ENCODE measurements around the gene CATSPERZ. TPM values are rescaled to one million over a fixed set of nuclear protein-coding genes. Genes with fewer than 3 reads are reported as not detected.

CATSPERZ gene
- total and polyA plus RNA-seq, 9 of the 15 experiments (the other 6 are each of a cell fraction or from before 2014, with no cell fraction given), result 0.86 to 8.5 (median 3.5) TPM

- TF ChIP-seq EZH2 (IDR thresholded peaks at IDR 0.05; ENCODE audit: borderline replicate concordance, low read depth, low read length), result no peak
- peak; percentile 51; the same call in 1 of the 2 replicates for TF ChIP-seq ZNF589 (CRISPR knock-in tag; IDR thresholded peaks at IDR 0.05; ENCODE audit: low read depth)
- TF ChIP-seq WHSC1 (IDR thresholded peaks at IDR 0.05; ENCODE audit: low read length), result no peak
- peak; percentile 77 for TF ChIP-seq POLR2A (conservative IDR thresholded peaks at IDR 0.05)
- no peak for TF ChIP-seq BRF1 (IDR thresholded peaks at IDR 0.05; ENCODE audit: borderline replicate concordance, extremely low read depth, insufficient read length)
- TF ChIP-seq NBN (IDR thresholded peaks at IDR 0.05; ENCODE audit: low read depth), result no peak
- TF ChIP-seq TEAD1 (CRISPR knock-in tag; IDR thresholded peaks at IDR 0.05), result peak; percentile 6 to 69; a peak in 1 of 4 replicates
- no peak for TF ChIP-seq HMGN3 (IDR thresholded peaks at IDR 0.05; ENCODE audit: borderline replicate concordance, extremely low read depth, insufficient read length, low read depth, low read length)
- TF ChIP-seq, protein P1, sequence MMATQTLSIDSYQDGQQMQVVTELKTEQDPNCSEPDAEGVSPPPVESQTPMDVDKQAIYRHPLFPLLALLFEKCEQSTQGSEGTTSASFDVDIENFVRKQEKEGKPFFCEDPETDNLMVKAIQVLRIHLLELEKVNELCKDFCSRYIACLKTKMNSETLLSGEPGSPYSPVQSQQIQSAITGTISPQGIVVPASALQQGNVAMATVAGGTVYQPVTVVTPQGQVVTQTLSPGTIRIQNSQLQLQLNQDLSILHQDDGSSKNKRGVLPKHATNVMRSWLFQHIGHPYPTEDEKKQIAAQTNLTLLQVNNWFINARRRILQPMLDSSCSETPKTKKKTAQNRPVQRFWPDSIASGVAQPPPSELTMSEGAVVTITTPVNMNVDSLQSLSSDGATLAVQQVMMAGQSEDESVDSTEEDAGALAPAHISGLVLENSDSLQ (IDR thresholded peaks at IDR 0.05), result peak; percentile 21; the same call in 1 of the 2 replicates
- TF ChIP-seq JUND (IDR thresholded peaks at IDR 0.05; ENCODE audit: borderline replicate concordance, low read depth, low read length), result 0 out of 2 replicates have a peak, but pooled peaks have one; percentile 34
- TF ChIP-seq JUND (tag; IDR thresholded peaks at IDR 0.05; ENCODE audit: borderline replicate concordance, low read depth, low read length), result peak; percentile 61; the same call in 2 of the 3 replicates
- TF ChIP-seq SMARCC2 (IDR thresholded peaks at IDR 0.05; ENCODE audit: low read depth), result no peak
- peak; percentile 9; the same call in 1 of the 2 replicates for TF ChIP-seq ZBTB9 (CRISPR knock-in tag; IDR thresholded peaks at IDR 0.05)
- no peak for TF ChIP-seq ZEB2 (IDR thresholded peaks at IDR 0.05)
- TF ChIP-seq ZNF239 (CRISPR knock-in tag; IDR thresholded peaks at IDR 0.05), result no peak
- TF ChIP-seq, protein P2, sequence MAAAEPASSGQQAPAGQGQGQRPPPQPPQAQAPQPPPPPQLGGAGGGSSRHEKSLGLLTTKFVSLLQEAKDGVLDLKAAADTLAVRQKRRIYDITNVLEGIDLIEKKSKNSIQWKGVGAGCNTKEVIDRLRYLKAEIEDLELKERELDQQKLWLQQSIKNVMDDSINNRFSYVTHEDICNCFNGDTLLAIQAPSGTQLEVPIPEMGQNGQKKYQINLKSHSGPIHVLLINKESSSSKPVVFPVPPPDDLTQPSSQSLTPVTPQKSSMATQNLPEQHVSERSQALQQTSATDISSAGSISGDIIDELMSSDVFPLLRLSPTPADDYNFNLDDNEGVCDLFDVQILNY (CRISPR knock-in tag; IDR thresholded peaks at IDR 0.05), result no peak
- TF ChIP-seq HES1 (IDR thresholded peaks at IDR 0.05; ENCODE audit: low read depth), result no peak
- TF ChIP-seq ATF6 (CRISPR knock-in tag; IDR thresholded peaks at IDR 0.05), result no peak
- TF ChIP-seq, protein P3, sequence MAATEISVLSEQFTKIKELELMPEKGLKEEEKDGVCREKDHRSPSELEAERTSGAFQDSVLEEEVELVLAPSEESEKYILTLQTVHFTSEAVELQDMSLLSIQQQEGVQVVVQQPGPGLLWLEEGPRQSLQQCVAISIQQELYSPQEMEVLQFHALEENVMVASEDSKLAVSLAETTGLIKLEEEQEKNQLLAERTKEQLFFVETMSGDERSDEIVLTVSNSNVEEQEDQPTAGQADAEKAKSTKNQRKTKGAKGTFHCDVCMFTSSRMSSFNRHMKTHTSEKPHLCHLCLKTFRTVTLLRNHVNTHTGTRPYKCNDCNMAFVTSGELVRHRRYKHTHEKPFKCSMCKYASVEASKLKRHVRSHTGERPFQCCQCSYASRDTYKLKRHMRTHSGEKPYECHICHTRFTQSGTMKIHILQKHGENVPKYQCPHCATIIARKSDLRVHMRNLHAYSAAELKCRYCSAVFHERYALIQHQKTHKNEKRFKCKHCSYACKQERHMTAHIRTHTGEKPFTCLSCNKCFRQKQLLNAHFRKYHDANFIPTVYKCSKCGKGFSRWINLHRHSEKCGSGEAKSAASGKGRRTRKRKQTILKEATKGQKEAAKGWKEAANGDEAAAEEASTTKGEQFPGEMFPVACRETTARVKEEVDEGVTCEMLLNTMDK (IDR thresholded peaks at IDR 0.05; ENCODE audit: borderline replicate concordance, insufficient read depth, low read depth, low read length, poor library complexity, severe bottlenecking), result peak; percentile 90
Observed at GRCh38 chr11:64304316-64305072, 4.3 kb downstream of the CATSPERZ start (continued).
